SK-N-SH treated with all-trans-retinoic acid at 6 μM for 48 hours (cell line): Measurements from ENCODE around the gene CT45A9.
"Not testable (repeated sequence)": the region's sequence is repeated elsewhere in the genome, so short reads cannot be mapped to it uniquely, and the experiment has no call there.

ENCODE experiments used
- ATAC-seq: fragments of 200-7000 bp; cut with Tn5 transposase; 3 replicates; pipeline ENCODE4 v1.9.1; 2020; ENCODE audit warnings: mild to moderate bottlenecking, moderate library complexity
- ARNTL ChIP-seq: fragments of 450-650 bp; formaldehyde crosslinking; IDR thresholded peaks from 2 replicates; pipeline ENCODE4 v1.5.0; 2020; ENCODE audit warnings: low read depth, mild to moderate bottlenecking, moderate library complexity, borderline replicate concordance
- CSDC2 ChIP-seq: fragments of 250-450 bp; sonication (Bioruptor Pico); IDR thresholded peaks from 2 replicates; pipeline ENCODE4 v1.5.0; 2020; ENCODE audit warnings: mild to moderate bottlenecking, moderate library complexity
- ESRRG ChIP-seq: fragments of 250-450 bp; sonication (Bioruptor Pico); IDR thresholded peaks from 2 replicates; pipeline ENCODE4 v1.6.1; 2021; ENCODE audit warnings: mild to moderate bottlenecking
- OSR1 ChIP-seq: fragments of 250-450 bp; sonication (Bioruptor Pico); IDR thresholded peaks from 2 replicates; pipeline ENCODE4 v1.8.0; 2022; ENCODE audit warnings: moderate library complexity, mild to moderate bottlenecking, inconsistent platforms
- PPARA ChIP-seq: fragments of 250-450 bp; sonication (Bioruptor Pico); IDR thresholded peaks from 2 replicates; pipeline ENCODE4 v1.5.0; 2020; ENCODE audit warnings: mild to moderate bottlenecking, borderline replicate concordance
- RARB ChIP-seq: fragments of 250-450 bp; sonication (Bioruptor Pico); IDR thresholded peaks from 2 replicates; pipeline ENCODE4 v1.8.0; 2021; ENCODE audit warnings: mild to moderate bottlenecking, moderate library complexity
- SNAI2 ChIP-seq: fragments of 250-450 bp; sonication (Bioruptor Pico); IDR thresholded peaks from 2 replicates; pipeline ENCODE4 v1.5.0; 2020; ENCODE audit warnings: mild to moderate bottlenecking, moderate library complexity
- TOX ChIP-seq: fragments of 250-450 bp; sonication (Bioruptor Pico); IDR thresholded peaks from 2 replicates; pipeline ENCODE4 v1.8.0; 2021; ENCODE audit warnings: mild to moderate bottlenecking, moderate library complexity, borderline replicate concordance
- ZC3H10 ChIP-seq: fragments of 250-450 bp; sonication (Bioruptor Pico); IDR thresholded peaks from 2 replicates; pipeline ENCODE4 v1.5.1; 2021; ENCODE audit warnings: mild to moderate bottlenecking, moderate library complexity
- ZFP30 ChIP-seq: fragments of 450-650 bp; formaldehyde crosslinking; IDR thresholded peaks from 2 replicates; pipeline ENCODE4 v1.5.0; 2022; ENCODE audit warnings: mild to moderate bottlenecking, moderate library complexity
- ZNF70 ChIP-seq: fragments of 450-650 bp; formaldehyde crosslinking; IDR thresholded peaks from 2 replicates; pipeline ENCODE4 v1.5.0; 2020; ENCODE audit warnings: mild to moderate bottlenecking, moderate library complexity
- ZNF8 ChIP-seq: fragments of 450-650 bp; formaldehyde crosslinking; IDR thresholded peaks from 2 replicates; pipeline ENCODE4 v1.5.0; 2020; ENCODE audit warnings: mild to moderate bottlenecking, moderate library complexity
- TF ChIP-seq, protein P1 (sequence below): fragments of 250-450 bp; sonication (Bioruptor Pico); IDR thresholded peaks from 2 replicates; pipeline ENCODE4 v1.5.1; 2021; ENCODE audit warnings: mild to moderate bottlenecking, moderate library complexity
- TF ChIP-seq, protein P2 (sequence below): fragments of 250-450 bp; sonication (Bioruptor Pico); IDR thresholded peaks from 2 replicates; pipeline ENCODE4 v1.8.0; 2020; ENCODE audit warnings: mild to moderate bottlenecking, moderate library complexity, borderline replicate concordance
- TF ChIP-seq, protein P3 (sequence below): fragments of 250-450 bp; sonication (Bioruptor Pico); IDR thresholded peaks from 2 replicates; pipeline ENCODE4 v1.5.1; 2020; ENCODE audit warnings: low read depth, mild to moderate bottlenecking, moderate library complexity
- TF ChIP-seq, protein P4 (sequence below): fragments of 250-450 bp; sonication (Bioruptor Pico); IDR thresholded peaks from 2 replicates; pipeline ENCODE4 v1.5.0; 2020; ENCODE audit warnings: mild to moderate bottlenecking, moderate library complexity

CT45A9 gene

DNA sequence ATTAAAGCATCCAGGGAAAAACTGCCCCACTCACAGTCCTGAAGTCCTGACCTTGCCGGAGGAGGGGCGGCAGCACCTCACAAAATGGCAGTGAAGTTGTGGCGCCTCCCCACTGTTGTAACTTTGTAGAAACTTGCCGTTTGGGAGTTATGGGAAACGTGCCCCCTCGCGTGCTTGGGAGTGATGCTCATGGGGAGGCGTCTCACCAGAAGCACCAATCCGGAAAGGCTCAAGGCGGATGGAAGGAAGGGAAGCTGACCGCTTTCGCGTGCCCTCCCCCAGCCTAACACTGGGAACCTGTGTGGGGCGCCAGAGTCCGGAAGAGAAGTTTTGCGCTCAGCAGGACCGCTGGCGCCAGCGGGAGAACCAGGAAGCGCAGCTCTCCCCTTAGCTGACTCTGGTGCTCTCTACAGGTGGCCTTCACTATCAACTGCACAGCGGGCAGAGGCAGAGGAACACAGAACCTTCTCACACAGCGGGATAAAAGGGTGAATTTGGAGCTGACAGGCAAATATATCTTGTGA lies 21.7 kb upstream of the CT45A9 start, which contains the start of the genes CT45A10 and SAGE1 (continued):
- TF ChIP-seq CSDC2 (CRISPR knock-in tag) (no peak), ARNTL (no peak)

DNA sequence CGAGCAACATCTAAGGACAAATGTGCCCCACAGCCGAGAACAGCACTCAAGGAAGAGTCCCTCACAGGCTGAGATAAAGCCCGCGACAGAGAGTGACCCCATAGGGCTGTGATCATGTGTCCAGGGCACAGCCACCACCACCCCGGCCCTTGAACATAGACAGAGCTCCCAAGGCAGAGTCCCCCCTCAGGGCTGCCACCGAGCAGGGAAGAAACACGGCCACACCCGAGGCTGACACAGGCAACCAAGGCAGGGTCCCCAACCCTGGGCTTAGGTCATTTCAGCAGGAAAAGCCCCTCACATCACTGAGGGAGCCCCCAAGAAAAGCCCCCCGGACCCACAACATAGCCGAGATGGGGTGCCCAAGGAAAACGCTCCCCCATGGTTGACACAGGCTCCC lies 21.2 kb upstream of the CT45A9 start:
- TF ChIP-seq ZNF70 (CRISPR knock-in tag) (no peak), ZC3H10 (CRISPR knock-in tag) (no peak), SNAI2 (CRISPR knock-in tag) (no peak), OSR1 (no peak), RARB (CRISPR knock-in tag) (no peak), ZNF8 (CRISPR knock-in tag) (no peak), ZFP30 (CRISPR knock-in tag) (no peak), TOX (no peak)
- TF ChIP-seq, protein P1, sequence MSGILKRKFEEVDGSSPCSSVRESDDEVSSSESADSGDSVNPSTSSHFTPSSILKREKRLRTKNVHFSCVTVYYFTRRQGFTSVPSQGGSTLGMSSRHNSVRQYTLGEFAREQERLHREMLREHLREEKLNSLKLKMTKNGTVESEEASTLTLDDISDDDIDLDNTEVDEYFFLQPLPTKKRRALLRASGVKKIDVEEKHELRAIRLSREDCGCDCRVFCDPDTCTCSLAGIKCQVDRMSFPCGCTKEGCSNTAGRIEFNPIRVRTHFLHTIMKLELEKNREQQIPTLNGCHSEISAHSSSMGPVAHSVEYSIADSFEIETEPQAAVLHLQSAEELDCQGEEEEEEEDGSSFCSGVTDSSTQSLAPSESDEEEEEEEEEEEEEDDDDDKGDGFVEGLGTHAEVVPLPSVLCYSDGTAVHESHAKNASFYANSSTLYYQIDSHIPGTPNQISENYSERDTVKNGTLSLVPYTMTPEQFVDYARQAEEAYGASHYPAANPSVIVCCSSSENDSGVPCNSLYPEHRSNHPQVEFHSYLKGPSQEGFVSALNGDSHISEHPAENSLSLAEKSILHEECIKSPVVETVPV: no peak
- TF ChIP-seq, protein P2, sequence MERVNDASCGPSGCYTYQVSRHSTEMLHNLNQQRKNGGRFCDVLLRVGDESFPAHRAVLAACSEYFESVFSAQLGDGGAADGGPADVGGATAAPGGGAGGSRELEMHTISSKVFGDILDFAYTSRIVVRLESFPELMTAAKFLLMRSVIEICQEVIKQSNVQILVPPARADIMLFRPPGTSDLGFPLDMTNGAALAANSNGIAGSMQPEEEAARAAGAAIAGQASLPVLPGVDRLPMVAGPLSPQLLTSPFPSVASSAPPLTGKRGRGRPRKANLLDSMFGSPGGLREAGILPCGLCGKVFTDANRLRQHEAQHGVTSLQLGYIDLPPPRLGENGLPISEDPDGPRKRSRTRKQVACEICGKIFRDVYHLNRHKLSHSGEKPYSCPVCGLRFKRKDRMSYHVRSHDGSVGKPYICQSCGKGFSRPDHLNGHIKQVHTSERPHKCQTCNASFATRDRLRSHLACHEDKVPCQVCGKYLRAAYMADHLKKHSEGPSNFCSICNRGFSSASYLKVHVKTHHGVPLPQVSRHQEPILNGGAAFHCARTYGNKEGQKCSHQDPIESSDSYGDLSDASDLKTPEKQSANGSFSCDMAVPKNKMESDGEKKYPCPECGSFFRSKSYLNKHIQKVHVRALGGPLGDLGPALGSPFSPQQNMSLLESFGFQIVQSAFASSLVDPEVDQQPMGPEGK (CRISPR knock-in tag): no peak
- TF ChIP-seq, protein P3, sequence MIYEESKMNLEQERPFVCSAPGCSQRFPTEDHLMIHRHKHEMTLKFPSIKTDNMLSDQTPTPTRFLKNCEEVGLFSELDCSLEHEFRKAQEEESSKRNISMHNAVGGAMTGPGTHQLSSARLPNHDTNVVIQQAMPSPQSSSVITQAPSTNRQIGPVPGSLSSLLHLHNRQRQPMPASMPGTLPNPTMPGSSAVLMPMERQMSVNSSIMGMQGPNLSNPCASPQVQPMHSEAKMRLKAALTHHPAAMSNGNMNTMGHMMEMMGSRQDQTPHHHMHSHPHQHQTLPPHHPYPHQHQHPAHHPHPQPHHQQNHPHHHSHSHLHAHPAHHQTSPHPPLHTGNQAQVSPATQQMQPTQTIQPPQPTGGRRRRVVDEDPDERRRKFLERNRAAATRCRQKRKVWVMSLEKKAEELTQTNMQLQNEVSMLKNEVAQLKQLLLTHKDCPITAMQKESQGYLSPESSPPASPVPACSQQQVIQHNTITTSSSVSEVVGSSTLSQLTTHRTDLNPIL (CRISPR knock-in tag): no peak
- TF ChIP-seq, protein P4, sequence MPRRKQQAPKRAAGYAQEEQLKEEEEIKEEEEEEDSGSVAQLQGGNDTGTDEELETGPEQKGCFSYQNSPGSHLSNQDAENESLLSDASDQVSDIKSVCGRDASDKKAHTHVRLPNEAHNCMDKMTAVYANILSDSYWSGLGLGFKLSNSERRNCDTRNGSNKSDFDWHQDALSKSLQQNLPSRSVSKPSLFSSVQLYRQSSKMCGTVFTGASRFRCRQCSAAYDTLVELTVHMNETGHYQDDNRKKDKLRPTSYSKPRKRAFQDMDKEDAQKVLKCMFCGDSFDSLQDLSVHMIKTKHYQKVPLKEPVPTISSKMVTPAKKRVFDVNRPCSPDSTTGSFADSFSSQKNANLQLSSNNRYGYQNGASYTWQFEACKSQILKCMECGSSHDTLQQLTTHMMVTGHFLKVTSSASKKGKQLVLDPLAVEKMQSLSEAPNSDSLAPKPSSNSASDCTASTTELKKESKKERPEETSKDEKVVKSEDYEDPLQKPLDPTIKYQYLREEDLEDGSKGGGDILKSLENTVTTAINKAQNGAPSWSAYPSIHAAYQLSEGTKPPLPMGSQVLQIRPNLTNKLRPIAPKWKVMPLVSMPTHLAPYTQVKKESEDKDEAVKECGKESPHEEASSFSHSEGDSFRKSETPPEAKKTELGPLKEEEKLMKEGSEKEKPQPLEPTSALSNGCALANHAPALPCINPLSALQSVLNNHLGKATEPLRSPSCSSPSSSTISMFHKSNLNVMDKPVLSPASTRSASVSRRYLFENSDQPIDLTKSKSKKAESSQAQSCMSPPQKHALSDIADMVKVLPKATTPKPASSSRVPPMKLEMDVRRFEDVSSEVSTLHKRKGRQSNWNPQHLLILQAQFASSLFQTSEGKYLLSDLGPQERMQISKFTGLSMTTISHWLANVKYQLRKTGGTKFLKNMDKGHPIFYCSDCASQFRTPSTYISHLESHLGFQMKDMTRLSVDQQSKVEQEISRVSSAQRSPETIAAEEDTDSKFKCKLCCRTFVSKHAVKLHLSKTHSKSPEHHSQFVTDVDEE: no peak
- ATAC-seq: no peak

DNA sequence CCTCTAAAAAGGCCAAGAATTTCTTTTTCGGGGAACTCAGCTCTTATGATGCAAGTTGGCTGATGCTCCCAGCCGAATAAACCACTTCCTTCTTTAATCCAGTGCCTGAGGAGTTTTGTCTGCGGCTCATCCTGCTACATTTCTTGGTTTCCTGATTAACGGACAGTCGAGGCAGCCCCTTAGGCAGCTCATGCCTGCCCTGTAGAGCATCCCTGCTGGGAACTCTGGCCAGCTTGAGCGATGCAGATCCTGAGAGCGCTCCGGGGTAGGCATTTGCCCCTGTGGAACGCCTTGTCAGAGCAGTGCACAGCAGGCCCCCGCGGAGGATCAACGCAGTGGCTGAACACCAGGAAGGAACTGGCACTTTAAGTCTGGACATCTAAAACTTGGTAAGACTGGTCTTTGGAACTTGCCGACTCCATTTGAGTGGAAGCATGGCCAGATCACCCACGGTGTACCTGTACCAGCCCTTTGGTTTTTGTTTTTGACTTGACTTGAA lies 18.5 kb upstream of the CT45A9 start:
- ATAC-seq: no peak
- TF ChIP-seq ESRRG (CRISPR knock-in tag) (no peak), SNAI2 (CRISPR knock-in tag) (no peak), TOX (no peak), ZNF8 (CRISPR knock-in tag) (no peak), ZFP30 (CRISPR knock-in tag) (no peak), PPARA (no peak)
- TF ChIP-seq, protein P1: no peak
- TF ChIP-seq, protein P3 (CRISPR knock-in tag): no peak
- TF ChIP-seq, protein P2 (CRISPR knock-in tag): no peak

DNA sequence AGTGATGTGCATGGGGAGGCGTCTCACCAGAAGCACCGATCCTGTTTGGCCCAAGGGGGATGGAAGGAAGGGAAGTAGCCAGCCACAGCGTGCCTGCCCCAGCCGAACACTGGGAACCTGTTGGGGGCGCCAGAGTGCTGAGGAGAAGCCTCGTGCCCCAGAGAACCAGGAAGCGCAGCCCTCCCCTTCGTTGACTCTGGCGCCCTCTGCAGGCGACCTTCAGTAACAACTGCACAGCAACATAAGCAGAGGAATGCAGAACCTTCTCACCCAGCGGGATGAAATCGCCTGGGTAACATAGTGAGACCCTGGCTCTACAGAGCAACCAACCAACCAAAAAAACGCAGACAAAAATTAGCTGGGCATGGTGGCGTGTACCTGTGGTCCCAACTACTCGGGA lies 17.4 kb upstream of the CT45A9 start:
- ATAC-seq: not testable (repeated sequence)

DNA sequence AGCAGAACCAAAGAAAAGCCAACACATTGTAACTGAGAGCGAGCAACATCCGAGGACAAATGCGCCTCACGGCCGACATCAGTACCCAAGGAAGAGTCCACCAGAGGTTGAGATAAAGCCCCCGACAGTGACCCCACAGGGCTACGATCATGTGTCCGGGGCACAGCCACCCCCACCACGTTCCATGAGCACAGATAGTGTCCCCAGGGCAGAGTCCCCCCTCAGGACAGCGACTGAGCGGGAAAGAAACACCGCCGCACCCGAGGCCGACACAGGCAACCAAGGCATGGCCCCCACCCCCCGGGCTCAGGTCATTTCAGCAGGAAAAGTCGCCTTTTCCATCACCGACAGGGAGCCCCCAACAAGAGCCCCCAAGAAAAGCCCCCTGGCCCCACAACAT lies 16.6 kb upstream of the CT45A9 start:
- not testable (repeated sequence) for ATAC-seq

DNA sequence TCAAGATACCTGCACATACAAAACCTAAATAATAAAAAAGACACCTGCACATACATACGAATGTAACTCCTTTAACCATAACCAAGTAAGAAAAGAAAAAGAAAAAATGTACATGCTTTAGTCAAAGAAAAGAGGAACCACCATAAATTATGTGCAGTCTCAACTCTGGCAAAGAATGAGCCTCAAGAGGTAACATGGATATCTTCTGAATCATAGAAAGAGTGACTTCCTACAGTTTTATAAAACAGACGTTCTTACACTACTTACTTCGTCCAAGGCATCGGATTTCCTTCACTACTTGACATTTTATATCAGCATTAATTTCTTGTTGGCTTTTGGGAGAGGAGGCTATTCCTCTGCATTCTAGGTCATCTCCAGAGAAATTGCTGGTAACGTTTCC lies 11.1 kb upstream of the CT45A9 start:
- not testable (repeated sequence) for ATAC-seq

DNA sequence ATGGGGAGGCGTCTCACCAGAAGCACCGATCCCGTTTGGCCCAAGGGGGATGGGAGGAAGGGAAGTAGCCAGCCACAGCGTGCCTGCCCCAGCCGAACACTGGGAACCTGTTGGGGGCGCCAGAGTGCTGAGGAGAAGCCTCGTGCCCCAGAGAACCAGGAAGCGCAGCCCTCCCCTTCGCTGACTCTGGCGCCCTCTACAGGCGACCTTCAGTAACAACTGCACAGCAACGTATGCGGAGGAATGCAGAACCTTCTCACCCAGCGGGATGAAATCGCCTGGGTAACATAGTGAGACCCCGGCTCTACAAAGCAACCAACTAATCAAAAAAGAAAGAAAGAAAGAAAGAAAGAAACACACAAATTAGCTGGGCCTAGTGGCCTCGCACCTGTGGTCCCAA lies 17.2 kb downstream of the CT45A9 start, which contains the start of gene CT45A8:
Gene CT45A8 (minus strand): TSS at position 101 of the 400 bp plus-strand sequence. CDS start 3,755 bp downstream, outside the sequence.
- ATAC-seq: not testable (repeated sequence)

DNA sequence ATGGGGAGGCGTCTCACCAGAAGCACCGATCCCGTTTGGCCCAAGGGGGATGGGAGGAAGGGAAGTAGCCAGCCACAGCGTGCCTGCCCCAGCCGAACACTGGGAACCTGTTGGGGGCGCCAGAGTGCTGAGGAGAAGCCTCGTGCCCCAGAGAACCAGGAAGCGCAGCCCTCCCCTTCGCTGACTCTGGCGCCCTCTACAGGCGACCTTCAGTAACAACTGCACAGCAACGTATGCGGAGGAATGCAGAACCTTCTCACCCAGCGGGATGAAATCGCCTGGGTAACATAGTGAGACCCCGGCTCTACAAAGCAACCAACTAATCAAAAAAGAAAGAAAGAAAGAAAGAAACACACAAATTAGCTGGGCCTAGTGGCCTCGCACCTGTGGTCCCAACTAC lies 34.4 kb downstream of the CT45A9 start, which contains the start of gene CT45A7:
Gene CT45A7 (minus strand): TSS at position 101 of the 400 bp plus-strand sequence. CDS start 3,747 bp downstream, outside the sequence.
- not testable (repeated sequence) for ATAC-seq
